ENCODE measurements around the gene BCAR3. TPM values are rescaled to one million over a fixed set of nuclear protein-coding genes. Genes with fewer than 3 reads are reported as not detected.
A peak's percentile ranks its signal among the peaks of the same experiment; 100 is the strongest.

Gene BCAR3
- total RNA-seq, 2 experiments from 2014 or later = 0.96 to 1.3 TPM

DNA sequence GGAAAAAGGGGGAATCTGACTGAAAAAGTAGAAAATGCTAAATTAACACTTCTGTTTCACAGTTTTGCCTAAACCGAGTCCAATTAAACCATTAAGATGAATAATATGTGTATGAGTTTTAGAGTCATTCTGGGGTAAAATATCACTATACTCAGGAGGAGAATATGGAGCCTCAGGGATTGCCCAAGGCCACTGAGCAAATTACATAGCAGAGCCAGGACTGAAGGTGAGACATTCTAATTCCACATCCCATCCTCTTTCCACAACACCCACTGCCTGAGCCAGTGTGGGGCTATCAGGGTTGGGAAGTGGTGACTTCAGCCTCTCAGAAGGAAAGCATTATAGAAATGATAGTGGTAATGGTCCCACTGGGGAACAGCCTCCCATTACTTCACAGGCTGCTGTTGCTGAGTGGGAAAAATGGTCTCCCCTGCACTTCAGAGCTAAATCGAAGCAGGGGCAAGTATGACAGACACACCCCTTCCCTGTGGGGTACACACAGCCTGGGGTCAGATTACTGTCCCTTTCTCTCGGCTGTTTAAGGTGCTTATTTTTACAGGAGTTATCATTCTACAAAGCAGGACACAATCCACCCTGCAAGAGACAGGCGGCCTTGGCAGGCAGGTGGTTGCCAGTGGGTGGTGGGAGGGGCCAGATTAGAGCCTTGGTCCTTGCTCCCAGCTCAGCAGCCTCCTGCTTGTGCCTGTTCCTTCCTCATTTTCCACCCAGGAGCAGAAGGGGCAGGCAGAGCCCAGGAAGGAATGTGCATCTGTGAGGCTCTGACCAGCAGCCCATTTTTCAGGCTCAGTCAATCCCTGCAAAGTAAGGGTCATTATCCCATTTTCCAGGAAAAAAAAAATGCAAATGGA is 9.5 kb upstream of the BCAR3 start:
- no peak for ATAC-seq
- DNase-seq = no peak
- Mint-ChIP-seq H3K27ac (no peak overlapping the region), H3K27me3 (peaks cover 15% of the 10 kb centered on the region), H3K36me3 (no peaks in the 10 kb centered on the region), H3K4me1 (peaks cover 17% of the 10 kb centered on the region), H3K4me3 (no peak overlapping the region), H3K9me3 (ENCODE audit: low read depth) (no peaks in the 10 kb centered on the region)
- CTCF ChIA-PET = interaction anchor here (1.0 to 2.9 kb wide), 3 partner anchors 10 to 125 kb away, joined by 3 to 8 read pairs (median 3); no protein-coding TSS in a partner anchor

DNA sequence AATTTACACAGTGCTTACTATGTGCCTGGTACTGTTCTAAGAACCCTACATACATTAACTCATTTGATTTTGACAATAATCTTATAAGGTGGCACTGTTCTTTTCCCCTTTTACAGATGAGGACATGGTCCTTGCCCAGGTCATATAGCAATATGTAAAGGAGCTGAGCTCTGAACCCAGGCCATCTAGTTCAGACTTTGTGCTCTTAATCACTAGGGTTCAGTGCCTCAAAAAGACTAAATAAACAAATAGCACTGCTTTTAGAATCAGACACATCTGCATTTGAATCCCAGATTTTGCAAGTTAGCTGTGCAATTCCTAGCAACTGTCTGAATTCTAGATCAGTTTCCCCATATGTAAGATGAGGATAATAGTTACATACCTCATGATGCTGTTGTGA is 8.7 kb upstream of the BCAR3 start:
- Mint-ChIP-seq H3K4me3 (no peak overlapping the region), H3K36me3 (no peaks in the 10 kb centered on the region), H3K27ac (no peak overlapping the region), H3K27me3 (peaks cover 19% of the 10 kb centered on the region), H3K4me1 (peaks cover 17% of the 10 kb centered on the region), H3K9me3 (ENCODE audit: low read depth) (no peaks in the 10 kb centered on the region)
- ATAC-seq = no peak
- CTCF ChIA-PET = interaction anchor here (1.5 kb wide), 1 partner anchor 10 kb away, joined by 3 read pairs; no protein-coding TSS in a partner anchor
- no peak for DNase-seq

DNA sequence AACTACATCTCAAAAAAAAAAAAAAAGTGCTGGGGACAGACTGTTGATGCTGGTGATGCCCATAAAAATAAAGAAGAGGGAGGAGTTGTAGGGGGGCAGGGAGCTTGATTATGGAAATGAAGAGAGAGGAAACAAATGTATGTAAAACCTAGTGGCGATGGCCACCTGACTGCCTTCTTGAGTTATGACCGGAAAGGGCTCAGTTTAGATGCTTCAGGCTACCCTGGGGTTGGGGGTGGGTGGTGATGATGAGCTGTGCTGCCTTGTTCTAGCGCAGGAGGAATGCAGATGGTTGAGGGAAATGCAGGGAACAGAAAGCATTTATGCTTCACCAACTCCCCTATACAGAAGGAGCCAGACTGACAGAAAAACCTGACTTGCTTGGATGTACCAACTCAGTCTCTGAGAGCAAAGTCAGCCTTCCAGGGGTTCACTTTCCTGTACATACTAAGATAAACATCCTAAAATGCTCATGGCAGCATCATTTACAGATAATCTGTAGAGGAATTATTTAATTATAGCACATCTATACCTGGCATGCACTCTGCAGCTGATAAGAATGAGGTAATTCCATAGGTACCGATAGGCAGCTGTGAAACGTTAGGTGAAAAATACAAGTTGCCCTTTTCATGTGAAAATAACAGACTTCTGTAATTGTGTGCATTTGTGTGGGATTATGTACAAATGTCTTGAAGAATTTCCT is 8.0 kb upstream of the BCAR3 start:
- Mint-ChIP-seq H3K27me3 (peaks cover 25% of the 10 kb centered on the region), H3K4me1 (peaks cover 17% of the 10 kb centered on the region), H3K27ac (no peak overlapping the region), H3K36me3 (no peaks in the 10 kb centered on the region), H3K9me3 (ENCODE audit: low read depth) (no peaks in the 10 kb centered on the region), H3K4me3 (no peak overlapping the region)
- ATAC-seq (no peak), DNase-seq (no peak)
- CTCF ChIA-PET = interaction anchor here (1.5 kb wide), 1 partner anchor 11 kb away, joined by 3 read pairs; no protein-coding TSS in a partner anchor

DNA sequence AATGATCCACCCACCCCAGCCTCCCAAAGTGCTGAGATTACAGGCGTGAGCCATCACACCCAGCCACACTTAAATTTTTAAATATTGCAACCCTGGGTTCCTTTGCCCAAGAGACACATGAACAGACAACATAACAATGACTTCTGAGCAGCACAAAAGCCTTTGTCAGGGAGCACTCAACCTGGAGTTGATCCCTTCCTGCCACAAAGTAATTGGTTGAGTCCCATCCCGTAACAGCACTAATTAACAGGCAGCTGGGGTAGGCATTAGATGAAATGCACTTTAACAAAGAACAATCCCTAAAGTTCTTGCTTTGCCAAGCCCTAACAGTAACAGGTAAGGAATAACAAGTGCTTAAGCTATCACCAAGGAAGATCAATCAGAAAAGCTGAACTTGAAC is 5.9 kb upstream of the BCAR3 start:
- CTCF ChIA-PET = interaction anchor here (1.4 kb wide), 1 partner anchor 59 kb away, joined by 3 read pairs; no protein-coding TSS in a partner anchor
- no peak for ATAC-seq
- no peak overlapping the region for H3K27ac Mint-ChIP-seq
- H3K4me1 Mint-ChIP-seq = peaks cover 10% of the 10 kb centered on the region
- DNase-seq = no peak
- H3K9me3 Mint-ChIP-seq (ENCODE audit: low read depth) = no peaks in the 10 kb centered on the region
- H3K27me3 Mint-ChIP-seq = peaks cover 45% of the 10 kb centered on the region
- no peak overlapping the region for H3K4me3 Mint-ChIP-seq
- no peaks in the 10 kb centered on the region for H3K36me3 Mint-ChIP-seq

DNA sequence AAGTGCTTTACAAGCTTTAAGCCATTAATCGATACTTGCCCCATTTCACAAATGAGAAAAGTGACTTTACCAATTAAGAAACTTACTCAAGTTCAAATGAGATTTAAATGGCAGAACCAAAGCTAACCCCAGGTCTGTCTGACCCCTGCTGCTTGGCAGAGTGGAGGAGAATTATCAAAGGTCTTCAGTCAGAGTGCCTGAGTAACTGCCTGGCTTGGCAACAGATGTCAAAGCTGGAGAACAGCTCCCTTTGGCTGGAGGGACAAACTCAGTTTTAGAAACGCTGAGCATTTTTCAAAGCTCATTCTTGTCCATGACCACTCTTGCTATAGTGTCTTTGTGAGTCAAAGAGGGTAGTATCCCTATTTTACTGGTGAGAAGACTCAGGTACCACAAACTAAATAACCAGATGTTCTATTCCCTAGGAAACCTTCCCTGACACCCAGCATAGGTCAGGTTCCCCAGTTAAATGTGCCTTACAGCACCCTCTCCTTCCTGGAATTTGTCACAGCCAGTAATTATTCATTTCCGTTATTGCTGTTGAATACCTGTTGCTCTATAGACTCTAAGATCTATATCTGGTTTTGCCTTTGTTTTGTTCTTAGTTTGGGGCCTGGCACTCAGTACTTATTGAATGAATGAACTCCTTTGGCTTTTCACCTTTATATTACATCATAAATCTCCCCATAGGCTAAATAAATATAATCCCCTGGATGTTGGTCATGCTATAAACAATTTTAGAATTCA is 5.0 kb upstream of the BCAR3 start:
- H3K27me3 Mint-ChIP-seq = peaks cover 54% of the 10 kb centered on the region

DNA sequence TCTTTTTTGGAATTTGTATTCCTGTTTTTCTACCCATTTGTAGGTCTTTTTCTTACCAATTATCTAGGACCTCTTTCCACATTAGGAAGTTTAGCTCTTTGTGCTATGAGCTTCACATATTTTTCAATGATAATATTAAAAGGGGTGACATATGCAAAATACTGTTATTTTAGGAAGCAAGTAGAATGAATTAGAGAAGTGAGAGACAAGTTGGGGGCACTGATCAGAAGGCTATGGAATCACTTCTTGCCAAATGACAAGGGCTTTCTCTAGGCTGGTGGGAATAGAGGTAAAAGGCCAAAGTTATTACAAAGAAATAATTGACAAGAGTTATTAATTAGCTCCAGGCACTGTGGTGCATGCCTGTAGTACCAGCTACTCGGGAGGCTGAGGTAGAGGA is 4.3 kb upstream of the BCAR3 start:
- Mint-ChIP-seq H3K36me3 (no peaks in the 10 kb centered on the region), H3K9me3 (ENCODE audit: low read depth) (no peaks in the 10 kb centered on the region), H3K4me3 (no peak overlapping the region), H3K4me1 (peaks cover 12% of the 10 kb centered on the region), H3K27me3 (peaks cover 55% of the 10 kb centered on the region), H3K27ac (no peak overlapping the region)
- DNase-seq (no peak), ATAC-seq (no peak)
- CTCF ChIA-PET = interaction anchor here (1.2 kb wide), 1 partner anchor 56 kb away, joined by 3 read pairs; no protein-coding TSS in a partner anchor

More for the DNA sequence above, 5.0 kb upstream of the BCAR3 start:
- DNase-seq (no peak), ATAC-seq (no peak)
- Mint-ChIP-seq H3K9me3 (ENCODE audit: low read depth) (no peaks in the 10 kb centered on the region), H3K27ac (peak overlapping the region; percentile 15), H3K4me3 (no peak overlapping the region), H3K4me1 (peaks cover 12% of the 10 kb centered on the region), H3K36me3 (no peaks in the 10 kb centered on the region)
- CTCF ChIA-PET = interaction anchor here (1.2 kb wide), 1 partner anchor 57 kb away, joined by 3 read pairs; no protein-coding TSS in a partner anchor

DNA sequence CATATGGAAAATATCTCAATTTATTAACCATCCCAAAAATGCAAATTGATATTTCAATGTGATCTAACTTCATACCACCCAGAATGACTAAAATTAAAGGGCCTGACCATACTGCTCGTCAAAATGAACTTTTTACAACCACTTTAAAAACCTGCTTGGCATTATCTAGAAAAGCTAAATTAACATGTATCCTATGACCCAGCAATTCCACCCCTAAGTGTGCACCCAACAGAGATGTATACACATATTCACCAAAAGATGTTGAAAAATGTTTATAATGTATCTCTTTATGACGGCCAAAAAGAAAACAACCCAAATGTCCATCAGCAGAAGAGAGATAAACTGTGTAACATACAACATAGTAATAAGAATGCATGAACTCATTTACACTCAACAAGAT is 1.6 kb upstream of the BCAR3 start:
- H3K9me3 Mint-ChIP-seq (ENCODE audit: low read depth) = no peaks in the 10 kb centered on the region
- CTCF ChIA-PET = interaction anchor here (1.3 to 1.4 kb wide), 2 partner anchors 54 to 131 kb away, joined by 3 to 4 read pairs; no protein-coding TSS in a partner anchor
- no peak overlapping the region for H3K4me3 Mint-ChIP-seq
- peaks cover 76% of the 10 kb centered on the region for H3K27me3 Mint-ChIP-seq
- ATAC-seq (no peak), DNase-seq (no peak)
- H3K36me3 Mint-ChIP-seq = no peaks in the 10 kb centered on the region
- no peak overlapping the region for H3K27ac Mint-ChIP-seq
- peaks cover 17% of the 10 kb centered on the region for H3K4me1 Mint-ChIP-seq

DNA sequence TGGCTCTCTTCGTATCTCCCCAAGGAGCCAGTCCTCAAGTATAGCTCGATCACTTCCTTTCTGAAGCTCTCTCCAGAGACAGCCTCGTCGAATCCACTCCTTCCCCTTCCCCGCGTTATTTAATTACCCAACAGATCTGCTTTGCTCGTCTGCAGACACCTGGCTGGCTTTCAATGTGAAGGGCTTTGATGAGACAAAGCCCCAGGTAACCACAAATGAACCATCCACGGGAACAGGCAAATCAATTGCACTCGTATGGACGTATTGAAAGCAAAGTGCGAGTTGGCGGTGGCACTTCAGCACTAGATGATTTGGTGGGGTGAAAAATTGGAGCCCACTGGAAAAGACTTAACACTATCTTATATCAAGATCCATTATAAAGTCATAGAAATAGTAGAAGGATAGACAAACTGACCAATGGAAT is 364 bp upstream of the BCAR3 start:
- H3K4me3 Mint-ChIP-seq = peak overlapping the region; percentile 69
- DNase-seq (no peak), ATAC-seq (no peak)
- CTCF ChIA-PET = interaction anchor here (0.9 to 2.0 kb wide), 6 partner anchors 11 to 169 kb away, joined by 3 to 8 read pairs (median 4); no protein-coding TSS in a partner anchor
- H3K4me1 Mint-ChIP-seq = peaks cover 17% of the 10 kb centered on the region
- H3K36me3 Mint-ChIP-seq = no peaks in the 10 kb centered on the region
- H3K9me3 Mint-ChIP-seq (ENCODE audit: low read depth) = no peaks in the 10 kb centered on the region
- H3K27ac Mint-ChIP-seq = no peak overlapping the region
- peaks cover 82% of the 10 kb centered on the region for H3K27me3 Mint-ChIP-seq

DNA sequence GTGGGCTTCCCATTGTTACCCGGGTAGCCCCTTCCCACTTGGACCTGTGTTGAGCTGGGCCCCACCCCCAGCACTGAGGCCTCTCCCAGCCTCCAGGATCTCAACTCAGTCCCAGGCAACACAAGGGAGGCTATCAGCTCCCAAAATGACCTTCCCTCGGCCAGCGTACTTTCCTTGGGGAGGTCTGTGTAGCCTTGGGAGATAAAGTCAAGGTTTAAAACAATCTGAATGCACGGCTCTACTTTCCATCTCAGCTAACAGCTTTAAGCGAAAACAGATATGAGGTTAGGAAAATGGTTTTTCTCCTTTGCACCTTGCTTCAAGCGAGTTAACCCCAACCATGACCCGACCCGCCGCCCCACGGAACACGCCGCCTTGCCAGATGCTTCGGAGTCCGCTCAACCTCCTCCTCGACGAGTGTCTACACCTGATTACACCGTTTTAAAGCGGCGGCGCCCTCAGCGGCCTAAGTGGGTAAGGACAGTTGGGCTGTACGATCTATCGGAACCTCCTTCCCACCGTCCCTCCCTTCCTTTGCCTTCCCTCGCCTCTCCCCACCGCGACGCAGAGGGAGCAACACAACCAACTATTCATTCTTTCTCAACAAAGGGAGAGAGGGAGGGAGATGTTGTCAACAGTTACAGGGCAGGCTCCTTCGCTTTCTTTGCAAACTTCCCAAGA is 1.1 kb downstream of the BCAR3 start:
- Mint-ChIP-seq H3K4me1 (peaks cover 14% of the 10 kb centered on the region), H3K9me3 (ENCODE audit: low read depth) (no peaks in the 10 kb centered on the region), H3K27me3 (peaks cover 71% of the 10 kb centered on the region), H3K36me3 (no peaks in the 10 kb centered on the region), H3K4me3 (peak overlapping the region; percentile 68), H3K27ac (no peak overlapping the region)
- ATAC-seq (peak; percentile 54), DNase-seq (peak; percentile 61)
- CTCF ChIA-PET = interaction anchor here (1.2 to 1.4 kb wide), 3 partner anchors 12 to 170 kb away, joined by 3 to 5 read pairs (median 3); no protein-coding TSS in a partner anchor

DNA sequence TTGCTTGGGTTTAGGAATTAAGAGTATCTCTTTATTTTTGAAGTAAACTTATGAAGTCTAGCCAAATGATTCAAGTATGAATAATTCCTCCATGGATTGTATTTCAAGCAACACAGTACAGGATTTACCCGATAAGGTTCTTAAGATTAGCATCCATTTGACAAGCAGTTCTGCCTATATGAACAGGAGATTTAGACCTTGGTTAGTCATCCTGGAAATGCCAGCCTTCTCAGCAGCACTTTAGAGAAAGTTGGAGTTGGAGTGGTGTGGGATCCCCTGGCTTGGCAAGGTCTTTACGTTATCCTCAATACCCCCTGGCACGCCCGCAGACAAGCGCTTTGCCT is 1.6 kb downstream of the BCAR3 start:
- Mint-ChIP-seq H3K4me1 (peaks cover 14% of the 10 kb centered on the region), H3K27me3 (peaks cover 69% of the 10 kb centered on the region), H3K27ac (no peak overlapping the region), H3K9me3 (ENCODE audit: low read depth) (no peaks in the 10 kb centered on the region), H3K4me3 (no peak overlapping the region), H3K36me3 (no peaks in the 10 kb centered on the region)
- no peak for ATAC-seq
- DNase-seq = no peak
- CTCF ChIA-PET = interaction anchor here (1.2 kb wide), 1 partner anchor 13 kb away, joined by 3 read pairs; no protein-coding TSS in a partner anchor

DNA sequence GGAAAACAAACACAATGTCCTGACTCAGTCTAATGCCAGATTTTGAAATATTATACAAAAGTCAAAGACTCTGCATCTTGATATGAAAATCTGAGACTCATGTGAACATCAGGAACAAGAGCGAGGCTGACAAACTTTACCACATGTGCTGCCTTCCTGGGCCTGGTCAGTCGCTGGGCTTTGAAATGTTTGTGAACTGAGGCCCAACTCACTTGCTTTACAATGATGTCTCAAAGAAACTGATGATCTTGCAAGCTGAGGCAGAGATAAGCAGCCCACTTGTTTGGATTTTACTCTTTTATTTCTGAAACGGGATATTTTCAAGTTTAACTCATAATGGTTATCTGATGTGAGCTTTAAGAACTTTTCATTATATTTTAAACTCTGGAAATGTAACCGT is 2.1 kb downstream of the BCAR3 start:
- no peak overlapping the region for H3K4me3 Mint-ChIP-seq
- peaks cover 65% of the 10 kb centered on the region for H3K27me3 Mint-ChIP-seq
- no peak for ATAC-seq
- H3K27ac Mint-ChIP-seq = no peak overlapping the region
- no peaks in the 10 kb centered on the region for H3K9me3 Mint-ChIP-seq (ENCODE audit: low read depth)
- peaks cover 14% of the 10 kb centered on the region for H3K4me1 Mint-ChIP-seq
- CTCF ChIA-PET = interaction anchor here (1.2 to 1.4 kb wide), 2 partner anchors 13 kb away, joined by 3 read pairs; no protein-coding TSS in a partner anchor
- H3K36me3 Mint-ChIP-seq = no peaks in the 10 kb centered on the region
- DNase-seq = no peak

DNA sequence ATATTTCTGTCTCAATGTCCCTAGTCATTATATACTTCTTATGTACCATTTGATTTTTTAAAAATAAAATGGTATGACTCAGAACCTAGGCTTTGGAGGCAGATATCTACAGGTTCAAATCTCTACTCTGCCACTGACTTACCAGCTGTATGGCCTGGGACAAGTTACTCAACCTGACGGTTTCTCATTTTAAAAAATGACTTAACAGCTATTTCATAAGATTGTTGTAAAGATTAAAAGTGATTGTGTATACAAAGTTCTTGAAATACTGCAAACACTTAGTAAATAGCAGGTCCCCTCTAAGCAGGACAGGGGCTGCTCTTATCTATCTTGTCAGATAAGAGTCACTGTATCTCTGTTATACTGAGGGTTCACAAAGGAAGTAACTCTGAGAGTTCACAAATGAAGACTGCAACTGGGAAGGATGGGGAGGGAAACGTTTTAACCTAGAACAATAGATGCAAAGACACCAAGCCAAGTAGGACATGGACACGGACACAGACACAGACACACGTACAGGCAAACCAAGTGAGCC is 2.6 kb downstream of the BCAR3 start:
- no peak overlapping the region for H3K27ac Mint-ChIP-seq
- H3K36me3 Mint-ChIP-seq = no peaks in the 10 kb centered on the region
- CTCF ChIA-PET = interaction anchor here (1.4 kb wide), 1 partner anchor 14 kb away, joined by 3 read pairs; no protein-coding TSS in a partner anchor
- H3K9me3 Mint-ChIP-seq (ENCODE audit: low read depth) = no peaks in the 10 kb centered on the region
- ATAC-seq = no peak
- DNase-seq = no peak
- H3K4me3 Mint-ChIP-seq = no peak overlapping the region
- peaks cover 14% of the 10 kb centered on the region for H3K4me1 Mint-ChIP-seq
- H3K27me3 Mint-ChIP-seq = peaks cover 60% of the 10 kb centered on the region
